K562 (cell line): ENCODE data around the gene MYH15.

Experiments
- ARHGAP35 ChIP-seq: fragments of 450-650 bp; IDR thresholded peaks from 2 replicates; pipeline ENCODE4 v1.6.1; 2018; ENCODE audit not compliant: partially characterized antibody
- CTBP1 ChIP-seq: fragments of 450-650 bp; IDR thresholded peaks from 2 replicates; pipeline ENCODE4 v1.6.1; 2016; ENCODE audit warnings: borderline replicate concordance
- CTCF ChIP-seq, 3 experiments: IDR thresholded peaks in 2 of 3; conservative IDR thresholded peaks in 1 of 3; 2 replicates each; pipeline ENCODE4 v1.5.1; 2011 to 2012; ENCODE audit warnings: low read length in 3 of 3, mild to moderate bottlenecking in 3 of 3, control low read depth in 2 of 3, improper control_type of control experiment in 1 of 3, inconsistent platforms in 1 of 3, low read depth in 1 of 3, mixed read lengths in 1 of 3, moderate library complexity in 1 of 3; ENCODE audit not compliant: insufficient read depth in 2 of 3
- EZH2 ChIP-seq: IDR thresholded peaks from 2 replicates; pipeline ENCODE4 v1.6.1; 2012; ENCODE audit warnings: low read depth, mild to moderate bottlenecking, inconsistent platforms, low read length, borderline replicate concordance
- HMG20A ChIP-seq: fragments of 450-650 bp; formaldehyde crosslinking; conservative IDR thresholded peaks from 2 replicates; pipeline ENCODE4 v1.4.0; 2020; ENCODE audit warnings: mild to moderate bottlenecking, mixed read lengths

- TF ChIP-seq CTBP1 (no peak), HMG20A (CRISPR knock-in tag) (no peak), ARHGAP35 (no peak), EZH2 (no peak), CTCF (IDR thresholded peaks at IDR 0.05 in 2 of 3, conservative IDR thresholded peaks at IDR 0.05 in 1 of 3; ENCODE audit: insufficient read depth in 2 of 3, low read depth in 1 of 3, low read length in 3 of 3) (no peak)
Observed at GRCh38 chr3:108513961-108514360, 3.6 kb upstream of the MYH15 start.
